ENCODE results near the gene ZNHIT3.
"Not testable (repeated sequence)": the region's sequence is repeated elsewhere in the genome, so short reads cannot be mapped to it uniquely, and the experiment has no call there.

ZNHIT3 gene

DNA sequence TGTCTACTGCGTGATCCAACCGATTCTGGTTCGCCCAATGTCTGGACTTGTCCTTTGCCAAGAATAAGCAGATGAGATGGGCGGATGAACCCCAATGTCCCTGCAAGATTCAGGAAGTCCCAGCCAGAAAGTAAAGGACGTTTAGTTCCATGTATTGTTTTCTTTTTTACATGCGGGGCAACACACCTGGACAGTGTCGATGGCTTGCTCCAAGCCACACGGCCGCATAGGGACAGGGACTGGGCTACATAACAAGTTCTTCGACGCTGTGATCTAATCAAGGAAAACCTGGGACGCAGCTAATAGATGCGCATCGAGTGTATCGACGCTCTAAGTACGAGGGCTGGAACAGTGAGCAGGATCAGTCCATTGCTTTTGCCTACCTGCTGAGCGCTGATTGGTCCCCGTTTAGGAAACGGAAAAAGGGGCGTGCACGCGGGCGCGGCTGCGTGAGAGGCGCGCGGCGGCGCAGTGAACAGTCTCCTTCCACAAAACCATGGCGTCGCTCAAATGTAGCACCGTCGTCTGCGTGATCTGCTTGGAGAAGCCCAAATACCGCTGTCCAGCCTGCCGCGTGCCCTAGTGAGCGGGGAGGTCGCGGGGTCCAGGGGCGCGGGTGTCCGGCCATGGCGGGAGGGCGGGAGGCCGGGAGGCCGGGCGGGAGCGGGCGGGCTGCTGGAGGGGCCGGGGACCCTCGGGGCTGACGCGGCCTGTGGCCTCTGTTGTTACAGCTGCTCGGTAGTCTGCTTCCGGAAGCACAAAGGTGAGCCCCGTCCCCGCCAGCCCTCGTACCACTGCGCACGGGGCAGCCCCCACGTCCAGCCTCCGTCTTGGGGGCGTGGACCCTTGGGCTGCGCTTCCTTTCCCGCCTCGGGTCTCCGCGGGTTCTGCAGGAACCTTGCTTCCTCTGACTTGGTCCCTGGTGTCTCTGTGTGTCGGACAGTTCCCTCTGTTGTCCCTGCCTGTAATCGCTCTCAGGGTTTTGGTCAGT is at the start of gene ZNHIT3:
Gene ZNHIT3, plus strand, starts transcription at position 478 of the 991 bp plus-strand sequence. Its CDS starts 19 bp downstream, at position 497.
- peak; percentile 82 for DNase-seq (ENCODE audit: extremely low spot score)
- no peak for TF ChIP-seq LEF1 (IDR thresholded peaks at IDR 0.05; ENCODE audit: borderline replicate concordance)
- no peak for TF ChIP-seq CTBP1 (IDR thresholded peaks at IDR 0.05; ENCODE audit: borderline replicate concordance)
- no peak for TF ChIP-seq TARDBP (IDR thresholded peaks at IDR 0.05)
- no peak for TF ChIP-seq HDGF (IDR thresholded peaks at IDR 0.05; ENCODE audit: borderline replicate concordance)
- TF ChIP-seq FOXA1 (IDR thresholded peaks at IDR 0.05), result no peak
- TF ChIP-seq, protein P1, sequence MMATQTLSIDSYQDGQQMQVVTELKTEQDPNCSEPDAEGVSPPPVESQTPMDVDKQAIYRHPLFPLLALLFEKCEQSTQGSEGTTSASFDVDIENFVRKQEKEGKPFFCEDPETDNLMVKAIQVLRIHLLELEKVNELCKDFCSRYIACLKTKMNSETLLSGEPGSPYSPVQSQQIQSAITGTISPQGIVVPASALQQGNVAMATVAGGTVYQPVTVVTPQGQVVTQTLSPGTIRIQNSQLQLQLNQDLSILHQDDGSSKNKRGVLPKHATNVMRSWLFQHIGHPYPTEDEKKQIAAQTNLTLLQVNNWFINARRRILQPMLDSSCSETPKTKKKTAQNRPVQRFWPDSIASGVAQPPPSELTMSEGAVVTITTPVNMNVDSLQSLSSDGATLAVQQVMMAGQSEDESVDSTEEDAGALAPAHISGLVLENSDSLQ (IDR thresholded peaks at IDR 0.05), result no peak
- TF ChIP-seq FOXM1 (IDR thresholded peaks at IDR 0.05; ENCODE audit: borderline replicate concordance), result no peak
- TF ChIP-seq NFRKB (IDR thresholded peaks at IDR 0.05), result no peak
- TF ChIP-seq ELF4 (IDR thresholded peaks at IDR 0.05), result 0 out of 2 replicates have a peak, but pooled peaks have one; percentile 25
- TF ChIP-seq SP1 (IDR thresholded peaks at IDR 0.05), result no peak
- TF ChIP-seq ARNT (IDR thresholded peaks at IDR 0.05), result no peak
- TF ChIP-seq SUZ12 (IDR thresholded peaks at IDR 0.05), result no peak
- no peak for TF ChIP-seq BHLHE40 (IDR thresholded peaks at IDR 0.05; ENCODE audit: borderline replicate concordance)
- no peak for TF ChIP-seq ZNF384 (IDR thresholded peaks at IDR 0.05)
- TF ChIP-seq L3MBTL2 (conservative IDR thresholded peaks at IDR 0.05), result peak; percentile 77
- CTCF ChIA-PET, result no interaction called here
- POLR2A ChIA-PET, result interaction anchor here (0.6 to 2.1 kb wide), 19 partner anchors 9 to 544 kb away, joined by 3 to 16 read pairs (median 4); partner anchors contain the start of genes LYZL6, MRM1, MYO19 and PIGW

DNA sequence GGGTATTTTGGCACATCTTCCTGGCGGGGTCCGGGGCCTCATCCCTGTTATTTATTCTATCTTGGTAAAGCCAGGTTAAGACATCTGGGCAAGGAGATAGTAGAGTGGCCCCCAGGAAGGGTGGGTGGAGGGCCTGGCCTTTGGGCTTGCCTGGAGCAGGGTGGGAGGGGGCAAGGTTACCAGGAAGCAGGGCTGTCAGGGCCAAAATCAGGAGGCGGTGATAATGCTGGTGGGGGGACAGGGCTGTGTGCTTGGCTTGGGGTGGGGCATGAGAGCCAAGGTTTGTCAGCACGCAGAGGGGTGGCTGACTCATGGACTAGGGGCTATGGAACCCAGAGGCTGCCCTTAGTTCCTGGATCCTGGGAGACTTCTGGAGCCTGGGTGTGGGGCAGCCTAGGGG is 44.7 kb upstream of the ZNHIT3 start:
- DNase-seq (ENCODE audit: extremely low spot score); POLR2A ChIA-PET; CTCF ChIA-PET: not testable (repeated sequence)

DNA sequence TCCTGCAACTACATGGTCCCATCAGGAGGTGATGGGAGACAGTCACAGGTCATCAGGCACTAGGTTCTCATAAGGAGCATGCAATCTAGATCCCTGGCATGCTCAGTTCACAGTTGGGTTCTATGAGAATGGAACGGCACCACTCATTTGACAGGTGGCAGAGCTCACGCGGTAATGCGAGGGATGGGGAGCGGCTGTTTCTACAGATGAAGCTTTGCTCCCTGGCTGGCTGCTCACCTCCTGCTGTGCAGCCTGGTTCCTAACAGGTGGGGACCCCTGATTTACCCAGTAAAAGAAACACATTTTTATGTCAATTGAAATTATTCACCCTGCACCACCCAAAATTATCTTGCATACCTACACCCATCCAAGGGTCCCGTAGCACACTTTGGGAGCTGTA is 42.7 kb upstream of the ZNHIT3 start:
- TF ChIP-seq ZNF384 (IDR thresholded peaks at IDR 0.05), result no peak
- TF ChIP-seq FOXA1 (IDR thresholded peaks at IDR 0.05), result no peak
- TF ChIP-seq SUZ12 (IDR thresholded peaks at IDR 0.05), result no peak
- POLR2A ChIA-PET, result no interaction called here
- CTCF ChIA-PET, result no interaction called here
- no peak for DNase-seq (ENCODE audit: extremely low spot score)

DNA sequence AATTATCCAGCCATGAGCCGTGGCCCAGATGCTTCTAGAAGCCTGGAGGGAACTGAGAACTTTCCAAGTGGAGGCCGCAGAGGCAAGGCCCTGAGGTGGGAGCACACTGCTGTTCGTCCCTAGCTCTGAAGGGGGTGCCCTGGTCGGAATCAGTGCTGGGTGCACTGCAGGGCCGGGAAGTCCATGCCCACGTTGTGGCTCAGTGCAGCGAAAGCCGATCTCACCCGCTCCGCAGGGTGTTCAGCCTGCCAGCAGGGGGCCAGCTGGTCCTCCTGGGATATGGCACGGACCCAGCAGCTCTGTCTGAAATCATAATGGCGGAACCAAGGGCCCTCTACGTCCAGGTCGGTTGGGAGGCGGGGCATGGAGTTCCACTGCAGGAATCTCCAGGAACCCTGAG is 36.5 kb upstream of the ZNHIT3 start:
- CTCF ChIA-PET; POLR2A ChIA-PET; DNase-seq (ENCODE audit: extremely low spot score): not testable (repeated sequence)

DNA sequence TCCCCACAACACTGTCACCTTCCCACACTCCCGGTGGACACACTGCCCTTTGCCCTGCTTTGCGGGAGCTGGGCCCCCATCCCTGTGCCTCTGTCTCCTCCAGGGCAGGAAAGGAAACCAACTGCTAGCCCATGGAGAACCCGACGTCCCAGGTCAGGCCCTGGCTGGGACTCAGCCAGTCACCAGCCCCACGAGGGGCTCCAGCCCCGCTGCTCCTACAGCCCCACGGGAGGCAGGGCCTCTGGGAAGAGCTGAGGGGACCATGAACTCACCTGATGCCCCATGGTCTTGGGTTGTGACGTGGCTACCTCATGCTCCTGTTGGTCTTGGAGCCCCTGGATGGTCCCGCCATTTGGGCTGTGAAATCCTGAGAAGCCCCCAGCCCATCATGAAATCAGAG is 33.6 kb upstream of the ZNHIT3 start:
- CTCF ChIA-PET; DNase-seq (ENCODE audit: extremely low spot score); POLR2A ChIA-PET: not testable (repeated sequence)

DNA sequence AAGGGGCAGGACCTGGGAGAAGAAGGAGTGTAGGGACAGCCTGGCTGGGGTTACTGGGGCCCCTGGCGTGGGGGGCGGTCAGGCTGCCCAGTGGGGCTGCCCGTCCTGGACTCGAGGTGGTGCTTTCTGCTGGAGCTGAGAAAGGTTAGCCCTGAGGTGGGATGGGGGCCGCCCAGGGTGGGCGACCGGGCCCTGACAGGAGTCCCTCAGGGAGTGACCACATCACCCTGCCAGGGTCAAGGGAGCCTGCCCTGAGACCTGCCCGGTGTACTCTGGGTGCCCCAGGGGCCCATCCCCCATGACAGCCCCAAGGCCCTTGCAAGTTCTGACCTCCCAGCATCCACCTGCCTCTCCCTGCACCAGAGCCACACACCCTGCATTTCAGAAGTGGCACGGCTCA is 28.8 kb upstream of the ZNHIT3 start:
- CTCF ChIA-PET, result not testable (repeated sequence)

DNA sequence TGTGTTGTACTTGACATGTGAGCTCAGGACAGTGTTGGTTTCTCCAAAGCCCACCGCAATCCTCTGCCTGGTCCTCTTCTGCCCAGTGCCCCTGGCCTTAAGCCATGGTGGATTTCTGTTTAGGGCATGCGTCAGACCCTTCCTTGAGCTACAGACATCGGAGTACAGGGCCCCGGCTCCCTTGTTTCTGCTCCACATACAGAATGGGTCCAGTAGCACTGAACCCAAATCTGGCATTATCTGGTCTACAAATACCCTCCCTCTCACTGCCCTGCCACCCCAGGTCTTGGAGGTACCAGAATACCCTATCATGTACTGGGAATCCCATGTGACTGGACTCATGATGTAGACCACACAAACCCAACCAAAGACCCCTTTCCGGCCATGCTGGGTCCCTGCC is 27.4 kb upstream of the ZNHIT3 start:
- no peak for TF ChIP-seq SUZ12 (IDR thresholded peaks at IDR 0.05)
- no peak for TF ChIP-seq ELF4 (IDR thresholded peaks at IDR 0.05)
- no peak for TF ChIP-seq NFRKB (IDR thresholded peaks at IDR 0.05)
- no peak for TF ChIP-seq ZNF384 (IDR thresholded peaks at IDR 0.05)
- TF ChIP-seq CTBP1 (IDR thresholded peaks at IDR 0.05; ENCODE audit: borderline replicate concordance), result no peak
- TF ChIP-seq ARNT (IDR thresholded peaks at IDR 0.05), result no peak
- TF ChIP-seq LEF1 (IDR thresholded peaks at IDR 0.05; ENCODE audit: borderline replicate concordance), result no peak
- no peak for TF ChIP-seq FOXA1 (IDR thresholded peaks at IDR 0.05)
- TF ChIP-seq, protein P1 (IDR thresholded peaks at IDR 0.05), result no peak
- TF ChIP-seq FOXM1 (IDR thresholded peaks at IDR 0.05; ENCODE audit: borderline replicate concordance), result no peak
- no peak for TF ChIP-seq SP1 (IDR thresholded peaks at IDR 0.05)
- TF ChIP-seq HDGF (IDR thresholded peaks at IDR 0.05; ENCODE audit: borderline replicate concordance), result no peak
- no peak for TF ChIP-seq L3MBTL2 (conservative IDR thresholded peaks at IDR 0.05)
- no peak for TF ChIP-seq BHLHE40 (IDR thresholded peaks at IDR 0.05; ENCODE audit: borderline replicate concordance)
- no peak for TF ChIP-seq TARDBP (IDR thresholded peaks at IDR 0.05)
- ChIA-PET POLR2A (interaction anchor here (1.1 kb wide), 1 partner anchor 27 kb away, joined by 4 read pairs; the partner anchor contains the start of gene ZNHIT3), CTCF (interaction anchor here (0.6 kb wide), 1 partner anchor 24 kb away, joined by 3 read pairs; no protein-coding TSS in a partner anchor)
- no peak for DNase-seq (ENCODE audit: extremely low spot score)

More for the DNA sequence above, 28.8 kb upstream of the ZNHIT3 start:
- POLR2A ChIA-PET; DNase-seq (ENCODE audit: extremely low spot score): not testable (repeated sequence)

DNA sequence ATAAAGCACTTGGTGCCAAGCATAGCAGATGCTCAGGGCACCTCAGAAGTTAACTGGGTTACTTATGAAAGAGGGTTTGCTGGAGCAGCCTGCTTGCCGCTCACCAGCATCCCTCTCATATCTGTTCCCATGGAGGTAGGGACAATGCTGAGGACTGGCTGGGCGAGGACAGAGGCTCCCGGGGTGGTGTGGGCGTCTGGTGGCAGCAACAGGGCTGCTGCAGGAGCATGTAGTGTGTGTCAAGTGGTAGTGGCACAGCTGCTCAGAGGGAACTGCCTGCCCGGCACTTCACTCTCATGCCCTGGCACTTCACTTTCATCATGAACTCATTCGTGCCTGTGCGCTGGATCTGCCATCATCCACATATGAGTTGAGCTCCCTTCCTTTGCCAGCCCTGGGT is 26.9 kb upstream of the ZNHIT3 start:
- CTCF ChIA-PET, result no interaction called here
- no peak for TF ChIP-seq HDGF (IDR thresholded peaks at IDR 0.05; ENCODE audit: borderline replicate concordance)
- no peak for TF ChIP-seq LEF1 (IDR thresholded peaks at IDR 0.05; ENCODE audit: borderline replicate concordance)
- TF ChIP-seq SP1 (IDR thresholded peaks at IDR 0.05), result no peak
- TF ChIP-seq TARDBP (IDR thresholded peaks at IDR 0.05), result no peak
- no peak for TF ChIP-seq ELF4 (IDR thresholded peaks at IDR 0.05)
- no peak for TF ChIP-seq CTBP1 (IDR thresholded peaks at IDR 0.05; ENCODE audit: borderline replicate concordance)
- TF ChIP-seq, protein P1 (IDR thresholded peaks at IDR 0.05), result no peak
- no peak for TF ChIP-seq FOXK2 (IDR thresholded peaks at IDR 0.05)
- no peak for TF ChIP-seq BHLHE40 (IDR thresholded peaks at IDR 0.05; ENCODE audit: borderline replicate concordance)
- TF ChIP-seq FOXM1 (IDR thresholded peaks at IDR 0.05; ENCODE audit: borderline replicate concordance), result no peak
- TF ChIP-seq L3MBTL2 (conservative IDR thresholded peaks at IDR 0.05), result no peak
- TF ChIP-seq ZNF384 (IDR thresholded peaks at IDR 0.05), result no peak
- TF ChIP-seq FOXA1 (IDR thresholded peaks at IDR 0.05), result no peak
- POLR2A ChIA-PET, result interaction anchor here (1.1 kb wide), 1 partner anchor 27 kb away, joined by 4 read pairs; the partner anchor contains the start of gene ZNHIT3
- DNase-seq (ENCODE audit: extremely low spot score), result no peak
